HepG2 (cell line): Measurements from ENCODE around the gene CRABP1. TPM values are rescaled to one million over a fixed set of nuclear protein-coding genes. Genes with fewer than 3 reads are reported as not detected.

Experiments used
- ATAC-seq: fragments of 200-7000 bp; cut with Tn5 transposase; 3 replicates; pipeline ENCODE4 v1.9.1; 2020; ENCODE audit warnings: mild to moderate bottlenecking, moderate library complexity
- BruUV-seq: library from RNA; stranded (reverse); fragments of 400-500 nt; replicated peaks from 2 replicates; lab custom pipeline; 2021; lab: Mats Ljungman, UMichigan
- CTCF ChIA-PET: fragments of 300-600 bp; formaldehyde crosslinking; extraction: SDS; loops from one replicate; lab custom pipeline; 2021; ENCODE audit warnings: low total read pairs, inconsistent platforms, low intra/inter-chr PET ratio; lab: Yijun Ruan, JAX
- POLR2A ChIA-PET: fragments of 350-600 bp; sonication (Branson Sonifier 250); formaldehyde crosslinking; loops from one replicate; lab custom pipeline; 2020; ENCODE audit warnings: antibody characterized with exemption, inconsistent platforms; lab: Yijun Ruan, JAX
- DNase-seq: peaks from one replicate; pipeline ENCODE4 v3.0.0-alpha.2; 2015; ENCODE audit warnings: low spot score
- FAIRE-seq: peaks from 3 replicates; lab custom pipeline; 2011; peaks lifted over from hg19 to GRCh38; lab: Jason Lieb, UNC
- H2AFZ ChIP-seq: one replicate; pipeline ENCODE4 v1.6.1; 2011; ENCODE audit warnings: low read length, inconsistent platforms
- H3K27ac ChIP-seq: fragments of 300-600 bp; 3 replicates; pipeline ENCODE4 v1.8.0; 2011; ENCODE audit warnings: mixed run types, mild to moderate bottlenecking, mixed read lengths, low read length, inconsistent platforms; ENCODE audit not compliant: insufficient read depth; ENCODE audit errors: extremely low read length
- H3K27me3 ChIP-seq, 2 experiments: fragments of 200-600 bp in 1 of 2; 2 replicates in 1 of 2; 3 replicates in 1 of 2; pipeline versions ENCODE4 v1.6.0 to v1.8.0; 2011; ENCODE audit warnings: low read length in 2 of 2, mild to moderate bottlenecking in 2 of 2, moderate library complexity in 2 of 2, inconsistent platforms in 1 of 2; ENCODE audit not compliant: insufficient read depth in 2 of 2, control insufficient read depth in 1 of 2
- H3K36me3 ChIP-seq, 2 experiments: fragments of 200-600 bp in 1 of 2; replicated peaks in 1 of 2; 2 replicates in 1 of 2; 3 replicates in 1 of 2; pipeline versions ENCODE4 v1.5.1 to v1.8.0; 2011; ENCODE audit warnings: low read length in 2 of 2, inconsistent platforms in 1 of 2; ENCODE audit not compliant: insufficient read depth in 2 of 2, control insufficient read depth in 1 of 2
- H3K4me1 ChIP-seq: 2 replicates; pipeline ENCODE4 v1.5.1; 2012; ENCODE audit warnings: low read length, inconsistent platforms; ENCODE audit not compliant: insufficient read depth
- H3K4me2 ChIP-seq: 2 replicates; pipeline ENCODE4 v1.6.0; 2011; ENCODE audit warnings: low read depth, low read length, inconsistent platforms
- H3K4me3 ChIP-seq, 3 experiments: fragments of 200-600 bp in 1 of 3; sonication (generic), shearing (Covaris generic) in 1 of 3; replicated peaks in 1 of 3; 2 replicates each; pipeline ENCODE4 v1.5.1; 2011 to 2016; ENCODE audit warnings: low read length in 3 of 3, inconsistent platforms in 2 of 3, low read depth in 2 of 3, mild to moderate bottlenecking in 2 of 3, control low read depth in 1 of 3, mixed read lengths in 1 of 3; ENCODE audit not compliant: insufficient read depth in 1 of 3
- H3K79me2 ChIP-seq: one replicate; pipeline ENCODE4 v1.6.1; 2011; ENCODE audit warnings: low read length, inconsistent platforms; ENCODE audit not compliant: insufficient read depth
- H3K9ac ChIP-seq: 2 replicates; pipeline ENCODE4 v1.6.0; 2011; ENCODE audit warnings: mild to moderate bottlenecking, low read depth, low read length, inconsistent platforms; ENCODE audit not compliant: insufficient read depth
- H3K9me3 ChIP-seq: 2 replicates; pipeline ENCODE4 v1.5.1; 2012; ENCODE audit warnings: mild to moderate bottlenecking, low read length
- H4K20me1 ChIP-seq: 2 replicates; pipeline ENCODE4 v1.6.0; 2011; ENCODE audit warnings: inconsistent platforms, mild to moderate bottlenecking, low read length, moderate library complexity; ENCODE audit not compliant: insufficient read depth
- ARHGAP35 ChIP-seq: sonication (generic); formaldehyde crosslinking; IDR thresholded peaks from 2 replicates; pipeline ENCODE4 v1.9.0; 2022; ENCODE audit warnings: mild to moderate bottlenecking, inconsistent platforms, moderate library complexity, missing genetic modification reagents, borderline replicate concordance
- BCL6 ChIP-seq: IDR thresholded peaks from 2 replicates; pipeline ENCODE4 v1.6.1; 2016; ENCODE audit warnings: missing genetic modification reagents, missing compliant biosample characterization
- CENPBD1 ChIP-seq: sonication (generic); formaldehyde crosslinking; IDR thresholded peaks from 2 replicates; pipeline ENCODE4 v1.8.0; 2022; ENCODE audit warnings: missing genetic modification reagents, low read depth, mild to moderate bottlenecking, borderline replicate concordance
- KDM5B ChIP-seq: sonication (generic); formaldehyde crosslinking; IDR thresholded peaks from 2 replicates; pipeline ENCODE4 v1.4.0; 2020; ENCODE audit warnings: missing genetic modification reagents, mild to moderate bottlenecking, borderline replicate concordance
- KLF9 ChIP-seq: IDR thresholded peaks from 2 replicates; pipeline ENCODE4 v1.6.1; 2016; ENCODE audit warnings: low read depth
- MAFG ChIP-seq: sonication (generic); formaldehyde crosslinking; IDR thresholded peaks from 2 replicates; pipeline ENCODE4 v1.5.1; 2020; ENCODE audit warnings: mild to moderate bottlenecking, missing genetic modification reagents
- ZNF256 ChIP-seq: sonication (generic); formaldehyde crosslinking; conservative IDR thresholded peaks from 2 replicates; pipeline ENCODE4 v1.4.0; 2020; ENCODE audit warnings: missing genetic modification reagents
- WGBS: methylation state at CpG from one replicate; pipeline ENCODE4 v1.1.6; 2017; ENCODE audit warnings: low lambda C conversion rate; 5-methylcytosine and 5-hydroxymethylcytosine counted together
- in situ Hi-C: cut with HindIII; loops from 2 replicates; pipeline ENCODE4 v1.10.0; 2017; ENCODE audit warnings: low pct_unique_long_range_greater_than_20kb; ENCODE audit not compliant: extremely low pct_ligation_motif_present
- intact Hi-C: fragments of 100-400 bp; cut with micrococcal nuclease; formaldehyde crosslinking; loops from one replicate; pipeline ENCODE4 v1.10.0; 2022; ENCODE audit not compliant: unreplicated experiment
- polyA plus RNA-seq, 8 experiments: library from polyadenylated mRNA; depleted of rRNA in 3 of 8; stranded (reverse) in 7 of 8; unstranded in 1 of 8; fragments of >200 nt; fragmentation: Illumina TruSeq in 4 of 8; extraction: Trizol in 4 of 8; gene quantifications; 2 replicates each; pipeline versions ENCODE4 v1.2.1 to v1.2.3, GENCODE V29; 2011 to 2016; ENCODE audit warnings: low read depth in 4 of 8, missing spikeins in 1 of 8, mixed read lengths in 1 of 8; ENCODE audit not compliant: insufficient read depth in 1 of 8
- total RNA-seq, 5 experiments: library from RNA; depleted of rRNA; stranded (reverse); fragments of >200 nt; fragmentation: Illumina TruSeq; extraction: Trizol; gene quantifications; 2 replicates each; pipeline ENCODE4 v1.2.3, GENCODE V29; 2016; ENCODE audit warnings: low read depth in 1 of 5
- TF ChIP-seq, protein P1 (sequence below): sonication (generic); formaldehyde crosslinking; IDR thresholded peaks from 2 replicates; pipeline ENCODE4 v1.4.0; 2020; ENCODE audit warnings: missing genetic modification reagents

The CRABP1 gene
- total and polyA plus RNA-seq, 2 of the 13 experiments (the other 11 are each of a cell fraction or from before 2014, with no cell fraction given): not detected

GRCh38 chr15:78335985-78336384 lies 4.2 kb upstream of the CRABP1 start:
- WGBS: 48% methylated on average over 4 of the region's 4 CpGs
- Histone ChIP-seq H3K27me3 (peaks cover 7 to 28% of the 10 kb centered on the region in 2 experiments; a peak in 4 of 5 replicates), H3K9ac (no peak overlapping the region), H3K4me2 (no peak overlapping the region), H3K9me3 (no peaks in the 10 kb centered on the region), H3K4me3 (no peak overlapping the region), H3K4me1 (peaks cover 6% of the 10 kb centered on the region; the same call in 1 of the 2 replicates), H3K27ac (no peak overlapping the region), H4K20me1 (no peaks in the 10 kb centered on the region), H3K79me2 (no peaks in the 10 kb centered on the region), H3K36me3 (no peaks in the 10 kb centered on the region), H2AFZ (no peak overlapping the region)
- no peak for ATAC-seq
- DNase-seq: no peak
- no peak for FAIRE-seq
- ChIA-PET POLR2A (no interaction called here), CTCF (no interaction called here)
- BruUV-seq: no TSS peak
- TF ChIP-seq ZNF256: no peak
- TF ChIP-seq CENPBD1 (CRISPR knock-in tag): no peak
- TF ChIP-seq KDM5B (CRISPR knock-in tag): no peak
- TF ChIP-seq, protein P1, sequence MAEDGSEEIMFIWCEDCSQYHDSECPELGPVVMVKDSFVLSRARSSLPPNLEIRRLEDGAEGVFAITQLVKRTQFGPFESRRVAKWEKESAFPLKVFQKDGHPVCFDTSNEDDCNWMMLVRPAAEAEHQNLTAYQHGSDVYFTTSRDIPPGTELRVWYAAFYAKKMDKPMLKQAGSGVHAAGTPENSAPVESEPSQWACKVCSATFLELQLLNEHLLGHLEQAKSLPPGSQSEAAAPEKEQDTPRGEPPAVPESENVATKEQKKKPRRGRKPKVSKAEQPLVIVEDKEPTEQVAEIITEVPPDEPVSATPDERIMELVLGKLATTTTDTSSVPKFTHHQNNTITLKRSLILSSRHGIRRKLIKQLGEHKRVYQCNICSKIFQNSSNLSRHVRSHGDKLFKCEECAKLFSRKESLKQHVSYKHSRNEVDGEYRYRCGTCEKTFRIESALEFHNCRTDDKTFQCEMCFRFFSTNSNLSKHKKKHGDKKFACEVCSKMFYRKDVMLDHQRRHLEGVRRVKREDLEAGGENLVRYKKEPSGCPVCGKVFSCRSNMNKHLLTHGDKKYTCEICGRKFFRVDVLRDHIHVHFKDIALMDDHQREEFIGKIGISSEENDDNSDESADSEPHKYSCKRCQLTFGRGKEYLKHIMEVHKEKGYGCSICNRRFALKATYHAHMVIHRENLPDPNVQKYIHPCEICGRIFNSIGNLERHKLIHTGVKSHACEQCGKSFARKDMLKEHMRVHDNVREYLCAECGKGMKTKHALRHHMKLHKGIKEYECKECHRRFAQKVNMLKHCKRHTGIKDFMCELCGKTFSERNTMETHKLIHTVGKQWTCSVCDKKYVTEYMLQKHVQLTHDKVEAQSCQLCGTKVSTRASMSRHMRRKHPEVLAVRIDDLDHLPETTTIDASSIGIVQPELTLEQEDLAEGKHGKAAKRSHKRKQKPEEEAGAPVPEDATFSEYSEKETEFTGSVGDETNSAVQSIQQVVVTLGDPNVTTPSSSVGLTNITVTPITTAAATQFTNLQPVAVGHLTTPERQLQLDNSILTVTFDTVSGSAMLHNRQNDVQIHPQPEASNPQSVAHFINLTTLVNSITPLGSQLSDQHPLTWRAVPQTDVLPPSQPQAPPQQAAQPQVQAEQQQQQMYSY (CRISPR knock-in tag): no peak
- no peak for TF ChIP-seq ARHGAP35 (CRISPR knock-in tag)
- no peak for TF ChIP-seq KLF9
- no peak for TF ChIP-seq MAFG
- TF ChIP-seq BCL6 (CRISPR knock-in tag): no peak
- in situ Hi-C loops (no loop called here), intact Hi-C loops (no loop called here)
